Forelimb muscle (tissue), 1 donor: Measurements from ENCODE around the gene ST3GAL5. TPM values are rescaled to one million over a fixed set of nuclear protein-coding genes. Genes with fewer than 3 reads are reported as not detected.
"Not testable (repeated sequence)": the region's sequence is repeated elsewhere in the genome, so short reads cannot be mapped to it uniquely, and the experiment has no call there.

Experiments used
- DNase-seq: peaks from one replicate; pipeline ENCODE4 v3.0.0-alpha.2; 2013; ENCODE audit warnings: low read depth
- polyA plus RNA-seq: library from polyadenylated mRNA; unstranded; fragments of 120-200 nt; gene quantifications from one replicate; pipeline ENCODE4 v1.2.1, GENCODE V29; 2013; ENCODE audit not compliant: insufficient read length

Gene ST3GAL5
- polyA plus RNA-seq, 1 donor, result 32.8 TPM

DNA sequence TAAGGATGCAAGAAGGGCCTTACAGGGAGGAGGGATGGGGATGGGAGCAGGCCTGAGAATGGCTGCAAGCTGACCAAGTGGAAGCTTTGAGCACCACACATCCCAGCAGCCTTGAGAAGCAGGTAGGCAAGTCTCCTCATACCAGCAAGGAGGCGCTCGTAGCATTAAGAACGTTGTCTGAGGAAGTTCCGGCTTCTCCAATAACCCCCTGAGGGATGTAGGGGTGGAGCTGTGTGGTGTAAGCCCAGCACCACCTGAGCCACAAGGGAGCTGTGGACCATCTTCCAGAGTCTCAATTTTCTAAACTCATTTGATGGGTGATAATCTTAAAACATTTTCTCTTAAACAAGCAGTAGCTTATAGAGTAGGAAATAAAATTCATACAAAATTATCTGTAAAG, 50.6 kb downstream of the ST3GAL5 start:
- no peak for DNase-seq

DNA sequence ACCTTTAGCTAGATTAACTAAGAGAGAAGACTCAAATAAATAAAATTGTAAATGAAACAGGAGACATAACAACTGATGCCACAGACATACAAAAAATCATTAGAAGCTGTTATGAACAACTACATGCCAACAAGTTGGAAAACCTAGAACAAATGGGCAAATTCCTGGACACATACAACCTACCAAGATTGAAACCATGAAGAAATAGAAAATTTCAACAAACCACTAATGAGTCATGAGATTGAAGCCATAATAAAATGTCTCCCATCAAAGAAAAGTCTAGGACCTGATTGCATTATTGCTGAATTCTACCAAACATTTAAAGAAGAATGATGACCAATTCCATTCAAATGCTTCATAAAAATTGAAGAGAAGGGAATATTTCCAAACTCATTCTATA, 54.3 kb downstream of the ST3GAL5 start:
- DNase-seq, result no peak

GRCh38 chr2:85831735-85832134, 57.1 kb downstream of the ST3GAL5 start:
- no peak for DNase-seq

- no peak for DNase-seq
These were observed 58.1 kb downstream of the ST3GAL5 start for GRCh38 chr2:85830645-85831044.

DNA sequence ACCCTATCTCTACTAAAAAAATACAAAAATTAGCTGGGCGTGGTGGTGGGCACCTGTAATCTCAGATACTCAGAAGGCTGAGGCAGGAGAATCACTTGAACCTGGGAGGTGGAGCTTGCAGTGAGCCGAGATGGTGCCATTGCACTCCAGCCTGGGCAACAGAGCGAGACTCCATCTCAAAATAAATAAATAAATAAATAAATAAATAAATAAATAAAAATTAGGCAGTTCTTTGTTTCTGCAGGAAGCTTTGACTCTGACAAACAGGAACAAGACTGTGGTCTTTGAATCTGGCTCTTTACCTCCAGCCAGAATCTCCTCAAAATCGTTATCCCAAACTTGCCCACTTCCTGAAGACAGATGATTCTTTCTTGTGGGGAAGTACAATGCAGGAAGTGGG, 59.4 kb downstream of the ST3GAL5 start:
- not testable (repeated sequence) for DNase-seq

DNA sequence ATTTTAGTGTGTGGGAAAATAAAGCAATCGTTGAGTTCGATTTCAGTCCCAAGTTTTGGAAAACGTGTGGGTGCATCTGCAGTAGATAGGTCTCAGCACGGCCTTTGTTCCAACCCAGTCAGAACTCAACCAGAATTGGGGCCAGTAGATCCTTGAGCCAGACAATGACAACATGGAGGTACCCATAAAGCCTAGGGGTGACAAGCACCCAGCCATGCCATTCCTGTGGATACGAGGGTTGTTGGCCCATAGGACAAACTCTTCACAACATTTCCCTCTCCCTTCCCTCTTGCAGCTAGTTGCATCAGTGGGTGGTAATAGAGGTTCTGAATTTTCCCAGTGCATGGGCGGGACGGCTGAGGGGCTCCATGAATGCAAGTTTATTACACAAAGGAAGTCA, 60.1 kb downstream of the ST3GAL5 start:
- no peak for DNase-seq

DNA sequence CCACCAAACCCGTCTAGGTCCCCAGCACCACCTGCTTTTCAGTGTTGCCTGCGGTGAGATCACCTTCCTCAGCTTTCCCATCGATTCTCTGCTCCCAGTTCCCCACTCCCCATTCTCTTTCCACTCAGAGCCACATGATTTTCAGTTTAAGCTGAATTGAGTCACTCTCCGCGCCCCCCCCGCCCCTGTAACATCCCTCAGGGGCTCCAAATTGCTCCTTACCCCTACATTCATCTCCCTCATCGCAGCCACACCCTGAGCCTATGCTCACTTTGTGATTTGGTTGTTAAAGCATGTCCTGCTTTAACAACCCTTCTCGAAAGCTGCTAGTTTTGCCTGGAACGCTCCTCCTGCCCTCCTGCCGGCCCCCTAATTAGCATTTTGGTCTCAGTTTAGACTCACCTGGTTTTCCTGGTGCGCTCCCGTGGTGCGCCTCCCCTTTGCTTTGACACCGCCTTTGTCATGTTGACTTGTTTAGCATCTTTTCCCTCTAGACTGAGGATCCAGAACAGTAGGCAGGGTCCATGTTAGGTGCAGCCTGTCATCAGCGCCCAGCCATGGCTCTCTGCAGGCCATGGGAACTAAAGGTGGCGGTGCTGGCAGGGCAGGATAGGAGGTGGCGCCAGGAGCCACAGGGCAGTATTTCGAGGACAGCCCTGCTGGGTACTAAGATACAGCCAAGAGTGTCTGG, 60.8 kb downstream of the ST3GAL5 start:
- no peak for DNase-seq

- peak; percentile 13 for DNase-seq
These were observed 61.6 kb downstream of the ST3GAL5 start for GRCh38 chr2:85826990-85827878.

DNA sequence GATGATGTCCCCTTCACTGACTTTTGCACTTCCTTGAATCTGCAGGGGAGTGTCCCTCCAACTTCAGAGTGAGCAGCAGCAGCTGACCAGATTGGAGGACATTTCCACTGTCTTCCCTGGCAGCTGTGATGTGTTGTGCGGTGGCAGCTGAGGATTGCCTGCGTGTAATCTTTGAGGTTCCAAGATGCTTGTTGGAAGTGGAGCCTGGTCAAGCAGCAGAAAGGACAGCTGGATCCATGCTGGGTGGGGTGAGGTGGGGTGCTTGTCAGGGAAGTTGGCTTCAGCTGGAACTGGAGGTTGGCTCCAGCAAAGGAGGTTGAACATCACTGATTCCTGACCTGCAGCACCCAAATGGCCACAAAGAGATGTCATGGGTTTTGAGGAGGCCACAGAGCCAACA, 64.8 kb downstream of the ST3GAL5 start:
- DNase-seq, result no peak

GRCh38 chr2:85822766-85823165, 66.0 kb downstream of the ST3GAL5 start:
- DNase-seq, result no peak

GRCh38 chr2:85819811-85820510, 68.8 kb downstream of the ST3GAL5 start:
- DNase-seq, result no peak

DNA sequence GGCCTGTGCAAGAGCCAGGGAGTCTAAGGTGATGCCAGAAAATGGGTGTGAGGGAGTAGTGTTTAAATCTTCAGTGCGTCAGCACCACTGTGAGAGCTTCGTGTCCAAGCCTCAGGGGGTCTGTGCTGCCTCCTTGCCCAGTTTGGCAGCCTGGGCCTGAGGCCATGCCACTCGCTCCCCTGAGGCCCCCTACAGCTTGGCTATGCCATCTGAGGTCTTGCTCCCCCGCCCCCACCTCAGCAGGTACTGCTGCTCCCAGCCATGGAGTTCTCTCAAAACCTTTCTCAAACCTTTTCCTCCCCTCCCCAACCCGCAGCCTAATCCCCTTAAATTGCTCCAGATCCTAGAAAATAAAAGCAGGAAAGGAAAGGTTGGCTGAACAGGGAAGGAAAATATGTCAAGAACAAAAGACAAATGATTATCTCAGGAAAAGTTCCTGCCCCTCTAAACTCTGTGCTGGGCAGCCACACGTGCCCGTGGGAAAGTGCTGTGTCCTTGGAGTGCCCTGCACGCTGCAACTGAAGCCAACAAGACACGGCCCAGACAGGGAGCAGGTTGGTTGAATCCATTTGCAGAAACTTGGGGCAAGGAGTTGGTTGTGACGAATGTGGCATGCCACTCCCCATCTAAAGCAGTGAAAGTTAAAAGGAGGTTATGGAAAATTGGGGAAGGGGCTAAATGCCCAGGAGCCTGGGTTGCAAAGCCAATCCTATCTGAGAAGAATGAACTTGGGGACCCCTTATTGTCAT, 73.8 kb downstream of the ST3GAL5 start:
- DNase-seq, result no peak

DNA sequence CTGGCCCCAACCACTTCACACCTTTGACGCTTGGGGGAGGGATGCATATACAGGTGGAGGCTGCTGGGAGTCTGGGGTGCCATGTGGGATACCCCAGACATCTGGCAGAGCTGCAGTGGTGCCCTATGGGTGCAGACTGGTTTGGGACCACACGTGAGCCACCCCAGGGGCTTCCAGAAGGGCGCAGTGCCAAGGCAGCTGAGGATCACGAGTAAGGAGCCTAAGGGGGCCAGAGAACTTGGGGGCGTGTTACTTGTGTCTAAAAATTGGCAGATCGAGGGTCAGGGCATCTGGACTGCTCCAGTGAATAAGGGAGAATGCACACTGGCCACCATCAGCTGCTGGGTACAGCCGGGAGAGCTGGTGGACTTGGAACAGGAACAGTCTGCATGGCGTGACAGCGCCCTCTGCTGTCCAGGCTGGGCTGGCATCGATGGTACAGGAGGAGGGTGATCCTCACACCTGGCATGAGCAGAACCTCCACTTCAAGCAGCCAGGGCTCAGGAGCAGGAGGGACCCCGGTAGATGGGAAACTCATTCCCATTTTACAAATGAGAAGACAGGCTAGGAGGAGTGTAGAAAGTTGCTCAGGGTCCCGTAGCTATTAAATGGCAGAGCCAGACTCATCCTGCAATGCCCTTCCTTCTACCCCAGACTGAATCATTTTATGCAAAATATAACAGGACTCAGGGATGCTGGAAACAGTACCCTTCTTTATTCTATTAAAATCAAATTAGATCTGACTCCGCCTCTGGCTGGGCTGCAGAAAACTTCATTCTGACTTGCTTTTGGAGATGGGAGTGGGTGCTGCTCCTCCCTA, 74.6 kb downstream of the ST3GAL5 start:
- peak; percentile 68 for DNase-seq

DNA sequence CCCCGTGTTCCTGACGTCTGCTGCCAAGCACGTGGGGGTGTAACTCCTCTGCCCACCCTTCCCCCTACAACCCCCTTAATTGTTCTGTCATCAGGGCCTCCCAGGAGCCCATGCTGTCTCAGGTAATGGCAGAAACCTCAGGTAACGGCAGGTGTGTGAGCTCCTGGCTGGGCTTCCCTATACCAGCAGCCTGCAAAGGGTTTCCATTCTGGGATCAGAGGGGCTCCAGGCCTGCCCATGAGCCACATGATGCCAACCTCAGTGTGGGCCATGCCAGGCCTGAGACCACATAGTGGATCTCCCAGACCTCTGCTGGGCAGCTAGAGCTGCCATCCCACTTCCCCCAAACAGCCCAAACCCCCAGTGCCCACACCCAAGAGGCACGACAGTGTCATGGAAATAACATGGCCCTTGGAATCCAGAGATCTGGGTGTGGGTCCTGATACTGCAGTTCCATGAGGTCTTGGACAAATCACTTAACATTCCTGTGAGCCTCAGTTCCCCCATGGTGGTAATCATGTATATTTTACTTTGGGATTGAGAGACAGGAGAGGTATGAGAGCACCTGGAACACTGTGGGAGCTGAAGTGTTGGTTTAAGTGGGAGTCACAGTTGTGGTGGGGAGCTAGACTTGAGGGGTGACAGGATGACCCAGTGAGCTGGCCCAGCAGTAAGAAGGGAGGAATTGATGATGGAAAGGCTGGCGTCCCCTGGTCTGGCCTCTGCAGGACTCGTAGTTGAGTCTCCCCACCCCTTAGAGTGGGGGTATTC, 75.4 kb downstream of the ST3GAL5 start:
- DNase-seq, result no peak

- DNase-seq, result no peak
These were observed 76.6 kb downstream of the ST3GAL5 start for GRCh38 chr2:85812094-85812735.

DNA sequence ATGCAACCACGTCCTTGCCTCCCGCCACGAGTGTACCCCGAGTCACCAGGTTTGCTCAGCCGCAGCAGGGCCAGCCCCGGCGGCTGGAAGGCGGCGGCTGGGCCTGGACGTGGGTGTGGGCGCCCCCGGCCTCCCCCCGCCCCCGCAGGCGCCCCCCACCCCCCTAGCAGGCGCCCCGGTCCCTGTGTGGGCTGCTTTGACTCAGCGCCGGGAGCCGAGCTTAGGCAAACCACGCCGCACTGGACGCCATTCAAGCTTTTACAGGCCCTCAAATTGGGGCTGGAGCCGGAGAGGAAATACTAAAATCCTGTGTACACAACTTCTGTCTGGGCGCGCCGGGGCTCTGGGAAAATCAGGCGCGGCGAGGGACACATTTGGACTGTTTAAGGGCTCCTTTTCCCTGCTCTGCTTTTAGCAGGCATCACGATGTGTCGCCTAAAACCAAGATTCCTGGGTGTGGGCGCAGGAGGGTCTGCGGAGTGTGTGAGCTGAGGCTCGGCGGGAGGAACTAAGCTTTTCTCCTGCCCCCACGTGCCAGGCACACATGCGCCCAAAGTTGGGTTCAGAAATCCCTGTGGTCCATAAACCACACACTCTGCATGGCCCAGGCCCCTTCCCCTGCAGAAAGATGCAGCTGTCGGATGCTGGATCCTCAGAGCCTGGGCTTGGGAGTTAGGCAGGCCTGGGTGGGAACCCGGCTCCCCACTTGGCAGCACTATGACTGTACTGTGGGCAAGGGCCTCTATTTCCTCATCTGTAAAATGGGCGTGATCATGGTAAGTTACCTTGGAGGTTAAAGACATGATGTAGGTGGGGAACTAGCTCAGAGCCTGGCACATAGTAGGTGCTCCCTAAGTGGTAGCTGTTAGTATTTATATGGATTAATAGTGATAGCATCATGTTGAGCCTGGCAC, 77.4 kb downstream of the ST3GAL5 start:
- peak; percentile 39 for DNase-seq

- DNase-seq, result no peak
These were observed 78.2 kb downstream of the ST3GAL5 start for GRCh38 chr2:85810371-85811179.

- DNase-seq, result no peak
These were observed 81.0 kb downstream of the ST3GAL5 start for GRCh38 chr2:85807756-85808155.
